HepG2 (cell line): ENCODE measurements around the gene PLLP. TPM values are rescaled to one million over a fixed set of nuclear protein-coding genes. Genes with fewer than 3 reads are reported as not detected.

ENCODE experiments used
- CBX2 ChIP-seq, 2 experiments: fragments of 200-600 bp in 1 of 2; sonication (generic); formaldehyde crosslinking in 1 of 2; IDR thresholded peaks; 2 replicates each; pipeline versions ENCODE4 v1.7.0 to v1.8.1; 2018 to 2022; ENCODE audit warnings: low read depth in 2 of 2, low read length in 1 of 2, mild to moderate bottlenecking in 1 of 2, missing genetic modification reagents in 1 of 2
- CREM ChIP-seq, 2 experiments: sonication (generic) in 1 of 2; formaldehyde crosslinking in 1 of 2; IDR thresholded peaks; 2 replicates each; pipeline versions ENCODE4 v1.4.0 to v1.6.1; 2016 to 2020; ENCODE audit warnings: antibody characterized with exemption in 1 of 2, mild to moderate bottlenecking in 1 of 2, missing genetic modification reagents in 1 of 2
- DZIP1 ChIP-seq: sonication (generic); formaldehyde crosslinking; IDR thresholded peaks from 2 replicates; pipeline ENCODE4 v1.5.0; 2020; ENCODE audit warnings: mild to moderate bottlenecking, missing genetic modification reagents
- HDAC6 ChIP-seq: fragments of 200-600 bp; sonication (generic); IDR thresholded peaks from 2 replicates; pipeline ENCODE4 v1.7.0; 2017; ENCODE audit warnings: mild to moderate bottlenecking, antibody characterized with exemption, low read length, low read depth
- HNF1A ChIP-seq, 2 experiments: sonication (generic) in 1 of 2; formaldehyde crosslinking in 1 of 2; IDR thresholded peaks; 2 replicates each; pipeline versions ENCODE4 v1.4.0 to v1.6.1; 2016 to 2020; ENCODE audit warnings: borderline replicate concordance in 1 of 2, low read depth in 1 of 2, mild to moderate bottlenecking in 1 of 2, missing genetic modification reagents in 1 of 2
- KDM2A ChIP-seq: sonication (generic); formaldehyde crosslinking; IDR thresholded peaks from 2 replicates; pipeline ENCODE4 v1.4.0; 2020; ENCODE audit warnings: low read depth, missing genetic modification reagents, borderline replicate concordance
- LCORL ChIP-seq, 2 experiments: fragments of 450-650 bp in 1 of 2; sonication (generic) in 1 of 2; formaldehyde crosslinking in 1 of 2; IDR thresholded peaks; 2 replicates each; pipeline versions ENCODE4 v1.5.0 to v1.6.1; 2017 to 2020; ENCODE audit warnings: antibody characterized with exemption in 1 of 2, missing genetic modification reagents in 1 of 2
- MAZ ChIP-seq, 2 experiments: sonication (generic) in 1 of 2; formaldehyde crosslinking in 1 of 2; IDR thresholded peaks; 2 replicates each; pipeline versions ENCODE4 v1.5.0 to v1.6.1; 2012 to 2020; ENCODE audit warnings: low read depth in 2 of 2, mild to moderate bottlenecking in 2 of 2, borderline replicate concordance in 1 of 2, improper control_type of control experiment in 1 of 2, low read length in 1 of 2, missing genetic modification reagents in 1 of 2, moderate library complexity in 1 of 2
- SIN3A ChIP-seq: IDR thresholded peaks from 2 replicates; pipeline ENCODE4 v1.6.1; 2011; ENCODE audit warnings: low read depth, mild to moderate bottlenecking, control low read depth, low read length, borderline replicate concordance
- SKI ChIP-seq: fragments of 450-650 bp; IDR thresholded peaks from one replicate; pipeline ENCODE4 v1.6.1; 2018; ENCODE audit warnings: mild to moderate bottlenecking; ENCODE audit not compliant: partially characterized antibody
- SMAD3 ChIP-seq: sonication (generic); formaldehyde crosslinking; IDR thresholded peaks from 2 replicates; pipeline ENCODE4 v1.4.0; 2020; ENCODE audit warnings: missing genetic modification reagents
- SRY ChIP-seq: sonication (generic); formaldehyde crosslinking; IDR thresholded peaks from 2 replicates; pipeline ENCODE4 v1.8.0; 2022; ENCODE audit warnings: mild to moderate bottlenecking, missing genetic modification reagents
- TAF15 ChIP-seq: fragments of 200-400 bp; formaldehyde crosslinking; IDR thresholded peaks from one replicate; pipeline ENCODE4 v1.6.1; 2018; ENCODE audit warnings: mild to moderate bottlenecking, low read depth, low read length; ENCODE audit not compliant: poor library complexity, severe bottlenecking
- ZNF12 ChIP-seq: sonication (generic); formaldehyde crosslinking; IDR thresholded peaks from 2 replicates; pipeline ENCODE4 v1.5.0; 2020; ENCODE audit warnings: missing genetic modification reagents
- ZNF143 ChIP-seq: sonication (generic); formaldehyde crosslinking; IDR thresholded peaks from 2 replicates; pipeline ENCODE4 v1.4.0; 2020; ENCODE audit warnings: missing genetic modification reagents
- ZNF317 ChIP-seq: sonication (generic); formaldehyde crosslinking; IDR thresholded peaks from 2 replicates; pipeline ENCODE4 v1.5.0; 2020; ENCODE audit warnings: mild to moderate bottlenecking, missing genetic modification reagents
- ZNF7 ChIP-seq: IDR thresholded peaks from 2 replicates; pipeline ENCODE4 v1.6.1; 2016; ENCODE audit warnings: missing biosample characterization, missing genetic modification reagents
- ZSCAN31 ChIP-seq: sonication (generic); formaldehyde crosslinking; IDR thresholded peaks from 2 replicates; pipeline ENCODE4 v1.5.0; 2020; ENCODE audit warnings: low read depth, mild to moderate bottlenecking, missing genetic modification reagents
- polyA plus RNA-seq, 8 experiments: library from polyadenylated mRNA; depleted of rRNA in 3 of 8; stranded (reverse) in 7 of 8; unstranded in 1 of 8; fragments of >200 nt; fragmentation: Illumina TruSeq in 4 of 8; extraction: Trizol in 4 of 8; gene quantifications; 2 replicates each; pipeline versions ENCODE4 v1.2.1 to v1.2.3, GENCODE V29; 2011 to 2016; ENCODE audit warnings: low read depth in 4 of 8, missing spikeins in 1 of 8, mixed read lengths in 1 of 8; ENCODE audit not compliant: insufficient read depth in 1 of 8
- total RNA-seq, 5 experiments: library from RNA; depleted of rRNA; stranded (reverse); fragments of >200 nt; fragmentation: Illumina TruSeq; extraction: Trizol; gene quantifications; 2 replicates each; pipeline ENCODE4 v1.2.3, GENCODE V29; 2016; ENCODE audit warnings: low read depth in 1 of 5
- TF ChIP-seq, protein P1 (sequence below): IDR thresholded peaks from 2 replicates; pipeline ENCODE4 v1.6.1; 2016

PLLP gene
- total and polyA plus RNA-seq, 2 of the 13 experiments (the other 11 are each of a cell fraction or from before 2014, with no cell fraction given) = 60.6 to 127 TPM

DNA sequence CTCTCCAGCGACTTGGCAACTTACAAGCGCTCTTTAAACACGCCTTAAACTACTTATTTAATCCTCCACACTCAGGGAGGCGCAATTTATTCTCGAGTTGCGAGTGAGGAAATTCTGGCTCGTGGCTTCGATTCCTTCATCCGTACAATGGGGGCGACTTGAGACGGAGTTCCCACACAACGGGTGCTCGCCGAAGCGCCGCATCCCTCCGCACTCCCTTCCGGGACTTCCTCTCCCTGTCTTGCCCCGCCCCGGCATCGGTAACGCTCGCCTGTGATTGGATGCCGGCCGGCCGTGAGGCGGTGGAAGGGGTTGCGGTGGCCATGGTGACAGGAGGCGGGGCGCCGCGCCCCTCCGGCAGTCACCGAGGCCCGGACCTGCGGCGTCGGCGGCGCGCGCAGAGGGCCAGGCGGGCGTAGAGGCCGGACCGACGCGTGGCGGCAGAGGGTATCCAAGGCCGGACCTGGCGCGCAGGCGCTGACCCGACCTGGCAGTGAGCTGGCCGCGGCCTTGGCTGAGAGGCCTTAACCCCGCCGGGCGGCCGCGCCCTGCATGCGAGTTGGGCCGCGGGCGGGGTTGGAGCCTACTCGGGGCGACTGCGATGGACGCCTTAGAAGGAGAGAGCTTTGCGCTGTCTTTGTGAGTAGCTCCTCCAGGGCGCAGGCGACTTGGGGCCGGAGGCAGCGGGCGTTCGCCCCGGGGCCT lies 39.6 kb downstream of the PLLP start, which contains the start of gene ARL2BP (continued):
- peak; percentile 85 for TF ChIP-seq MAZ (IDR thresholded peaks at IDR 0.05; ENCODE audit: borderline replicate concordance, low read depth, low read length)
- peak; percentile 97 for TF ChIP-seq MAZ (CRISPR knock-in tag; IDR thresholded peaks at IDR 0.05; ENCODE audit: low read depth)
- no peak; the same call in 1 of the 2 replicates for TF ChIP-seq ZNF12 (CRISPR knock-in tag)
- no peak for TF ChIP-seq ZNF7
- TF ChIP-seq TAF15 = peak; percentile 73
- TF ChIP-seq LCORL (IDR thresholded peaks at IDR 0.05) = no peak
- peak; percentile 87 for TF ChIP-seq LCORL (CRISPR knock-in tag; IDR thresholded peaks at IDR 0.05)
- TF ChIP-seq SRY = peak; percentile 74
- TF ChIP-seq CREM (IDR thresholded peaks at IDR 0.05) = no peak
- TF ChIP-seq CREM (CRISPR knock-in tag; IDR thresholded peaks at IDR 0.05) = no peak
- 0 out of 2 replicates have a peak, but pooled peaks have one; percentile 69 for TF ChIP-seq ZNF317 (CRISPR knock-in tag)
- TF ChIP-seq, protein P1, sequence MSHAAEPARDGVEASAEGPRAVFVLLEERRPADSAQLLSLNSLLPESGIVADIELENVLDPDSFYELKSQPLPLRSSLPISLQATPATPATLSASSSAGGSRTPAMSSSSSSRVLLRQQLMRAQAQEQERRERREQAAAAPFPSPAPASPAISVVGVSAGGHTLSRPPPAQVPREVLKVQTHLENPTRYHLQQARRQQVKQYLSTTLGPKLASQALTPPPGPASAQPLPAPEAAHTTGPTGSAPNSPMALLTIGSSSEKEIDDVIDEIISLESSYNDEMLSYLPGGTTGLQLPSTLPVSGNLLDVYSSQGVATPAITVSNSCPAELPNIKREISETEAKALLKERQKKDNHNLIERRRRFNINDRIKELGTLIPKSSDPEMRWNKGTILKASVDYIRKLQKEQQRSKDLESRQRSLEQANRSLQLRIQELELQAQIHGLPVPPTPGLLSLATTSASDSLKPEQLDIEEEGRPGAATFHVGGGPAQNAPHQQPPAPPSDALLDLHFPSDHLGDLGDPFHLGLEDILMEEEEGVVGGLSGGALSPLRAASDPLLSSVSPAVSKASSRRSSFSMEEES (CRISPR knock-in tag) = 0 out of 2 replicates have a peak, but pooled peaks have one; percentile 18
- peak; percentile 99 for TF ChIP-seq KDM2A (CRISPR knock-in tag)
- peak; percentile 78 for TF ChIP-seq SKI
- TF ChIP-seq ZNF143 (CRISPR knock-in tag) = peak; percentile 37; the same call in 1 of the 2 replicates
- TF ChIP-seq ZSCAN31 (CRISPR knock-in tag) = peak; percentile 99
- TF ChIP-seq DZIP1 = no peak; the same call in 1 of the 2 replicates
- no peak for TF ChIP-seq CBX2 (IDR thresholded peaks at IDR 0.05; ENCODE audit: low read depth, low read length)
- no peak for TF ChIP-seq CBX2 (CRISPR knock-in tag; IDR thresholded peaks at IDR 0.05; ENCODE audit: low read depth)
- no peak; the same call in 1 of the 2 replicates for TF ChIP-seq SMAD3 (CRISPR knock-in tag)
- no peak for TF ChIP-seq HNF1A (IDR thresholded peaks at IDR 0.05; ENCODE audit: low read depth)
- TF ChIP-seq HNF1A (CRISPR knock-in tag; IDR thresholded peaks at IDR 0.05; ENCODE audit: borderline replicate concordance) = peak; percentile 61; the same call in 1 of the 2 replicates
- peak; percentile 69; the same call in 1 of the 2 replicates for TF ChIP-seq SIN3A
- no peak for TF ChIP-seq HDAC6
